HepG2 (cell line): ENCODE measurements around the gene PLIN5. TPM values are rescaled to one million over a fixed set of nuclear protein-coding genes. Genes with fewer than 3 reads are reported as not detected.

Experiments used
- ATRX ChIP-seq: sonication (generic); formaldehyde crosslinking; IDR thresholded peaks from 2 replicates; pipeline ENCODE4 v1.4.0; 2020; ENCODE audit warnings: missing genetic modification reagents, borderline replicate concordance
- FUBP1 ChIP-seq: sonication (generic); formaldehyde crosslinking; IDR thresholded peaks from 2 replicates; pipeline ENCODE4 v1.5.1; 2020; ENCODE audit warnings: missing genetic modification reagents, mild to moderate bottlenecking, borderline replicate concordance
- KMT2A ChIP-seq: sonication (generic); formaldehyde crosslinking; IDR thresholded peaks from 2 replicates; pipeline ENCODE4 v1.4.0; 2020; ENCODE audit warnings: missing genetic modification reagents
- PRDM10 ChIP-seq: sonication (generic); formaldehyde crosslinking; IDR thresholded peaks from 2 replicates; pipeline ENCODE4 v1.4.0; 2020; ENCODE audit warnings: low read depth, missing genetic modification reagents
- SIX1 ChIP-seq: sonication (generic); formaldehyde crosslinking; IDR thresholded peaks from 2 replicates; pipeline ENCODE4 v1.4.0; 2020; ENCODE audit warnings: missing genetic modification reagents, borderline replicate concordance
- THAP7 ChIP-seq: sonication (generic); formaldehyde crosslinking; IDR thresholded peaks from 2 replicates; pipeline ENCODE4 v1.8.1; 2023; ENCODE audit warnings: mild to moderate bottlenecking, missing genetic modification reagents
- YEATS2 ChIP-seq: sonication (generic); formaldehyde crosslinking; IDR thresholded peaks from 2 replicates; pipeline ENCODE4 v1.4.0; 2020; ENCODE audit warnings: missing genetic modification reagents, borderline replicate concordance
- ZNF598 ChIP-seq: sonication (generic); formaldehyde crosslinking; IDR thresholded peaks from 2 replicates; pipeline ENCODE4 v1.5.1; 2020; ENCODE audit warnings: mild to moderate bottlenecking, missing genetic modification reagents, borderline replicate concordance
- ZNF609 ChIP-seq: sonication (generic); formaldehyde crosslinking; IDR thresholded peaks from 2 replicates; pipeline ENCODE4 v1.4.0; 2020; ENCODE audit warnings: mild to moderate bottlenecking, missing genetic modification reagents, borderline replicate concordance
- ZSCAN22 ChIP-seq: sonication (generic); formaldehyde crosslinking; IDR thresholded peaks from 2 replicates; pipeline ENCODE4 v1.4.0; 2020; ENCODE audit warnings: mild to moderate bottlenecking, missing genetic modification reagents
- polyA plus RNA-seq, 8 experiments: library from polyadenylated mRNA; depleted of rRNA in 3 of 8; stranded (reverse) in 7 of 8; unstranded in 1 of 8; fragments of >200 nt; fragmentation: Illumina TruSeq in 4 of 8; extraction: Trizol in 4 of 8; gene quantifications; 2 replicates each; pipeline versions ENCODE4 v1.2.1 to v1.2.3, GENCODE V29; 2011 to 2016; ENCODE audit warnings: low read depth in 4 of 8, missing spikeins in 1 of 8, mixed read lengths in 1 of 8; ENCODE audit not compliant: insufficient read depth in 1 of 8
- total RNA-seq, 5 experiments: library from RNA; depleted of rRNA; stranded (reverse); fragments of >200 nt; fragmentation: Illumina TruSeq; extraction: Trizol; gene quantifications; 2 replicates each; pipeline ENCODE4 v1.2.3, GENCODE V29; 2016; ENCODE audit warnings: low read depth in 1 of 5

Gene PLIN5
- total and polyA plus RNA-seq, 2 of the 13 experiments (the other 11 are each of a cell fraction or from before 2014, with no cell fraction given) = 1.8 to 4.8 TPM

- no peak for TF ChIP-seq THAP7 (CRISPR knock-in tag)
- no peak for TF ChIP-seq FUBP1 (CRISPR knock-in tag)
- no peak for TF ChIP-seq ATRX (CRISPR knock-in tag)
- no peak for TF ChIP-seq ZNF609
- no peak for TF ChIP-seq YEATS2 (CRISPR knock-in tag)
- TF ChIP-seq SIX1 (CRISPR knock-in tag) = no peak
- no peak for TF ChIP-seq ZNF598
- TF ChIP-seq PRDM10 = no peak
- no peak for TF ChIP-seq ZSCAN22
- TF ChIP-seq KMT2A = no peak
- TF ChIP-seq, all 625 proteins: peak for 0
Observed at GRCh38 chr19:4507150-4507452, 27.9 kb downstream of the PLIN5 start (continued).
